Smooth muscle cell (in vitro differentiated cells): ENCODE data around the gene TAOK2. TPM values are rescaled to one million over a fixed set of nuclear protein-coding genes. Genes with fewer than 3 reads are reported as not detected.

Experiments used
- DNase-seq: peaks from one replicate; lab custom pipeline; 2025; ENCODE audit not compliant: unreplicated experiment; lab: John Stamatoyannopoulos, UW
- H2AFZ ChIP-seq: fragments of 200-600 bp; sonication (generic); 2 replicates; pipeline ENCODE4 v1.6.0; 2016; ENCODE audit warnings: antibody characterized with exemption, low read depth, mild to moderate bottlenecking
- H3F3A ChIP-seq: fragments of 200-600 bp; sonication (generic); 2 replicates; pipeline ENCODE4 v1.6.0; 2017; ENCODE audit warnings: antibody characterized with exemption, low read depth
- H3K27ac ChIP-seq: fragments of 200-600 bp; sonication (generic); 2 replicates; pipeline ENCODE4 v1.5.1; 2016; ENCODE audit warnings: low read depth, mild to moderate bottlenecking
- H3K27me3 ChIP-seq: fragments of 200-600 bp; sonication (generic); 2 replicates; pipeline ENCODE4 v1.6.1; 2016; ENCODE audit warnings: low read depth, mild to moderate bottlenecking
- H3K36me3 ChIP-seq: fragments of 200-600 bp; sonication (generic); 2 replicates; pipeline ENCODE4 v1.5.1; 2016; ENCODE audit warnings: low read depth
- H3K4me1 ChIP-seq: fragments of 200-600 bp; sonication (generic); 2 replicates; pipeline ENCODE4 v1.5.1; 2016; ENCODE audit warnings: low read depth
- H3K4me2 ChIP-seq: fragments of 200-600 bp; sonication (generic); 2 replicates; pipeline ENCODE4 v1.6.0; 2016; ENCODE audit warnings: mild to moderate bottlenecking
- H3K4me3 ChIP-seq: fragments of 200-600 bp; sonication (generic); 2 replicates; pipeline ENCODE4 v1.5.1; 2016; ENCODE audit warnings: mild to moderate bottlenecking
- H3K79me2 ChIP-seq: fragments of 200-600 bp; sonication (generic); 2 replicates; pipeline ENCODE4 v1.6.0; 2016; ENCODE audit warnings: low read depth, mild to moderate bottlenecking
- H3K9ac ChIP-seq: fragments of 200-600 bp; sonication (generic); 2 replicates; pipeline ENCODE4 v1.6.0; 2016; ENCODE audit warnings: low read depth
- H3K9me3 ChIP-seq: fragments of 200-600 bp; sonication (generic); replicated peaks from 2 replicates; pipeline ENCODE4 v1.5.1; 2016; ENCODE audit warnings: low read depth
- H4K20me1 ChIP-seq: fragments of 200-600 bp; sonication (generic); 2 replicates; pipeline ENCODE4 v1.6.0; 2016; ENCODE audit warnings: low read depth
- WGBS: methylation state at CpG from one replicate; pipeline ENCODE4 v1.1.7; 2016; ENCODE audit warnings: low lambda C conversion rate; 5-methylcytosine and 5-hydroxymethylcytosine counted together
- polyA plus RNA-seq: library from polyadenylated mRNA; unstranded; fragments of >200 nt; fragmentation: Nextera tagmentation; extraction: Ambion mirVana; gene quantifications from 2 replicates; pipeline ENCODE4 v1.2.1, GENCODE V29; 2016
- total RNA-seq: library from RNA; depleted of rRNA; stranded (reverse); fragments of >200 nt; gene quantifications from 2 replicates; pipeline ENCODE4 v1.2.3, GENCODE V29; 2014
- TF ChIP-seq, protein P1 (sequence below): fragments of 200-600 bp; sonication (generic); IDR thresholded peaks from 2 replicates; pipeline ENCODE4 v1.5.1; 2017; ENCODE audit warnings: borderline replicate concordance, mild to moderate bottlenecking, antibody characterized with exemption; ENCODE audit not compliant: insufficient read depth, poor library complexity, severe bottlenecking

Gene TAOK2
- total and polyA plus RNA-seq, 2 experiments from 2014 or later = 26.0 to 26.2 TPM

DNA sequence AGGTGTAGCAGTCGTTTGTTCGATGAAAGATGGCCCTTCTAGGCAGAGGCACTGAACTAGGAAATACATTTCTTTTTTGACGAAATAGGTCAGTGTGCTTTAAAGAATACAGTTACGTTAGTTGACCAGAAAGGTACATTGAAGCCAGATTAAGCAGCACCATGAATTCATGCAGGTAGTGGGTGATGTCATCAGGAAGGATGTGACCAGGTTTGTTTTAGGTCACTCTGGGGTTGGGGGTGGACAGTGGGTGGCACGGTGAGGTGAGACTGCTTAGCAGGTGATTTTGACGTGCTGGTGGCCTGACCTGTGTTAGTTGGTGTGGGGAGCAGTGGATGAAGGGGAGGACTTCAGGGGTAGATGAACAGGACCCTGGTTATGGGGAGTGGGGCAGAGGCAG, 25.9 kb downstream of the TAOK2 start:
- no peak for DNase-seq
- no peak overlapping the region for H3K27ac ChIP-seq
- H3K9ac ChIP-seq = no peak overlapping the region
- no peaks in the 10 kb centered on the region for H4K20me1 ChIP-seq
- H3K79me2 ChIP-seq = peaks cover 10% of the 10 kb centered on the region
- no peak overlapping the region for H3K4me3 ChIP-seq
- H2AFZ ChIP-seq = no peak overlapping the region
- TF ChIP-seq, protein P1, sequence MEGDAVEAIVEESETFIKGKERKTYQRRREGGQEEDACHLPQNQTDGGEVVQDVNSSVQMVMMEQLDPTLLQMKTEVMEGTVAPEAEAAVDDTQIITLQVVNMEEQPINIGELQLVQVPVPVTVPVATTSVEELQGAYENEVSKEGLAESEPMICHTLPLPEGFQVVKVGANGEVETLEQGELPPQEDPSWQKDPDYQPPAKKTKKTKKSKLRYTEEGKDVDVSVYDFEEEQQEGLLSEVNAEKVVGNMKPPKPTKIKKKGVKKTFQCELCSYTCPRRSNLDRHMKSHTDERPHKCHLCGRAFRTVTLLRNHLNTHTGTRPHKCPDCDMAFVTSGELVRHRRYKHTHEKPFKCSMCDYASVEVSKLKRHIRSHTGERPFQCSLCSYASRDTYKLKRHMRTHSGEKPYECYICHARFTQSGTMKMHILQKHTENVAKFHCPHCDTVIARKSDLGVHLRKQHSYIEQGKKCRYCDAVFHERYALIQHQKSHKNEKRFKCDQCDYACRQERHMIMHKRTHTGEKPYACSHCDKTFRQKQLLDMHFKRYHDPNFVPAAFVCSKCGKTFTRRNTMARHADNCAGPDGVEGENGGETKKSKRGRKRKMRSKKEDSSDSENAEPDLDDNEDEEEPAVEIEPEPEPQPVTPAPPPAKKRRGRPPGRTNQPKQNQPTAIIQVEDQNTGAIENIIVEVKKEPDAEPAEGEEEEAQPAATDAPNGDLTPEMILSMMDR = no peak
- peaks cover 10% of the 10 kb centered on the region for H3K4me1 ChIP-seq
- WGBS = 98% methylated on average over 6 of the region's 6 CpGs
- H3K4me2 ChIP-seq = no peak overlapping the region
- no peaks in the 10 kb centered on the region for H3K9me3 ChIP-seq
- no peaks in the 10 kb centered on the region for H3K36me3 ChIP-seq
- no peaks in the 10 kb centered on the region for H3K27me3 ChIP-seq
- H3F3A ChIP-seq = no peaks in the 10 kb centered on the region

DNA sequence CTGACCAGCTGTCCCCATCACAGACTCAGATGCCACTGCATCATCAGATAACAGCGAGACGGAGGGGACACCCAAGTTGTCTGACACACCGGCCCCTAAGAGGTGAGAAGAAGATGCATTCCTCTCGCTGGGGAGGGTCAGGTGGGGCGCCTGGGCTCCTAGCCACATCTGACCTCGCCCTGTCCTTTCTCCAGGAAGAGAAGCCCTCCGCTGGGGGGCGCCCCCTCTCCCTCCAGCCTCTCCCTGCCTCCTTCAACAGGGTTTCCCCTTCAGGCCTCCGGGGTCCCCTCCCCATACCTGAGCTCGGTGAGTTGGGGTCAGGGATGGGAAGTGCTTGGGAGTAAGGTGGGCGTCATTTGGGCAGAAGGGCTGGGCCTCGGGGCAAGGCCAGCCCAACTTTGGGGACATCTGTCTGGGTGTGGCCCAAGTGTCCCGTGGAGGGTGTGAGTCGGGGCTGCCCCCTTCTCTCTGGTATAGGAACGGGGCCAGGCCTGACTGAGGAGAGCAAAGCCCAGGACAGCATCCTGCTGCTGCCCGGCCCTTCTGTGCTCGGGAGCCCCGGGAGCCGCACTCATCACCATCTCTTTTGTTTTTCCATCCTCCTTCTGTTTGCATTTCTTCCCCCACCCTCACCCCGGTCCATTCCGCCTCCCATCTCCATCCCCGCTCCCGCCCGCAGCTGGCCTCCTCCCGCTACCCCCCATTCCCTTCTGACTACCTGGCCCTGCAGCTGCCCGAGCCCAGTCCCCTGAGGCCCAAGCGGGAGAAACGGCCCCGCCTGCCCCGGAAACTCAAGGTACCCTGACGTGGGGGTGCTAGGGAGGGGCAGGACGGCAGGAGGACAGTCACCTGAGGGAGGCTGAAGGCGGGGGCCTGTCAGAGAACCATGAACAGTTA, 27.3 kb downstream of the TAOK2 start:
- Histone ChIP-seq H3K36me3 (no peaks in the 10 kb centered on the region), H3K27me3 (no peaks in the 10 kb centered on the region), H3K27ac (no peak overlapping the region), H2AFZ (no peak overlapping the region), H3K9ac (no peak overlapping the region), H3K4me2 (no peak overlapping the region), H3K4me3 (no peak overlapping the region), H3K4me1 (peaks cover 7% of the 10 kb centered on the region), H3K79me2 (peaks cover 10% of the 10 kb centered on the region), H3F3A (no peaks in the 10 kb centered on the region), H4K20me1 (no peaks in the 10 kb centered on the region), H3K9me3 (no peaks in the 10 kb centered on the region)
- no peak for DNase-seq
- WGBS = 89% methylated on average over 29 of the region's 33 CpGs
- TF ChIP-seq, protein P1 = no peak

DNA sequence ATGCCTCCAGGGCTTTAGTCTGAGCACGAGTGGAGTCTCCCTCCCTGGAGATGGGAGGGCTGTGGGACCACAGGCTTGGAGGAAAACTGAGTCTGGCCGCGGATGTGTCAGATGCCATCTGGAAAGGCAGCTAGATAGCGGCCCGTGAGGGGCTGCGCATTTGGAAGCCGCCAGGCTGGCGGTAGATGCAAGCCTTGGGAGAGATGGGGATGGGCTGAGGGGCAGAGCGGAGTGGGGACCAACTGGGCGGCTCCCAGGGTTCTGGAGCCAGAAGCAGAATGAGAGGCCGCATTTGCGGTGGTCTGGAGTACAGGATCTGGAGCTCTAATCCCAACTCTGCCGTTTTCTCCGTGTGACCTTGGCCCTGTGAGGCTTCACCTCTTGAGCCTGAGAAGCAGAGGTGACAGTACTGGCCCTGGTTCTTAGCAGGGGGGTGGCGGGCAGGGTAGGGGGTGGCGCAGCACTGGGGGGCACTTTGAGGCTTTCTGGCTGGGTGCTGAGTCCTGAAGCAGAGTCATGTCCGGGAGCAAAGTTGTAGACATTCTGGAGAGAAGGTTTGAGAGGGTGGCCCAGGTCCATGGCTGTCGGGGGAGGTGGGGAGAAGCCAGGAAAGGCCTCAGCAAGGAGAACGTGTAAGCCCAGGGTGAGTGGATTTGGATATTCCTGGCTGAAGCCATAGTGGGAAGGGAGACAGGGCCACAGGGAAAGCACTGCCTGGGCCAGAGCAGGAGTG, 29.1 kb downstream of the TAOK2 start:
- Histone ChIP-seq H3K4me3 (no peak overlapping the region), H3K9me3 (no peaks in the 10 kb centered on the region), H2AFZ (no peak overlapping the region), H3K4me2 (no peak overlapping the region), H3K27ac (no peak overlapping the region), H3K36me3 (no peaks in the 10 kb centered on the region), H3K27me3 (no peaks in the 10 kb centered on the region), H4K20me1 (no peaks in the 10 kb centered on the region), H3K79me2 (no peaks in the 10 kb centered on the region), H3K4me1 (no peaks in the 10 kb centered on the region), H3F3A (no peaks in the 10 kb centered on the region), H3K9ac (no peak overlapping the region)
- TF ChIP-seq, protein P1 = no peak
- 95% methylated on average over 17 of the region's 19 CpGs for WGBS
- no peak for DNase-seq
